BLaER1 (cell line): ENCODE results near the gene TNFRSF11A.

Source experiments
- H3K27ac ChIP-seq: shearing (Covaris generic); formaldehyde crosslinking; 2 replicates; pipeline ENCODE4 v1.8.1; 2022
- H3K27me3 ChIP-seq: shearing (Covaris generic); formaldehyde crosslinking; 2 replicates; pipeline ENCODE4 v1.8.1; 2022
- H3K36me3 ChIP-seq: shearing (Covaris generic); formaldehyde crosslinking; 2 replicates; pipeline ENCODE4 v1.8.1; 2022
- H3K4me1 ChIP-seq: shearing (Covaris generic); formaldehyde crosslinking; 2 replicates; pipeline ENCODE4 v1.8.1; 2022
- H3K4me2 ChIP-seq: shearing (Covaris generic); formaldehyde crosslinking; 2 replicates; pipeline ENCODE4 v1.8.1; 2022
- H3K4me3 ChIP-seq: shearing (Covaris generic); formaldehyde crosslinking; 2 replicates; pipeline ENCODE4 v1.8.1; 2022
- H3K9ac ChIP-seq: shearing (Covaris generic); formaldehyde crosslinking; 2 replicates; pipeline ENCODE4 v1.8.1; 2022
- H3K9me3 ChIP-seq: shearing (Covaris generic); formaldehyde crosslinking; 2 replicates; pipeline ENCODE4 v1.8.1; 2022
- H4K20me1 ChIP-seq: shearing (Covaris generic); formaldehyde crosslinking; 2 replicates; pipeline ENCODE4 v1.8.1; 2022
- Cebpa-rat ChIP-seq: shearing (Covaris generic); IDR thresholded peaks from 2 replicates; pipeline ENCODE4 v1.8.1; 2022

Gene TNFRSF11A

GRCh38 chr18:62323483-62324180 lies 1.5 kb upstream of the TNFRSF11A start:
- peaks cover 12% of the 10 kb centered on the region for H3K9me3 ChIP-seq
- peaks cover 12% of the 10 kb centered on the region for H3K4me1 ChIP-seq
- H3K27me3 ChIP-seq: peaks cover 54% of the 10 kb centered on the region
- H3K36me3 ChIP-seq: no peaks in the 10 kb centered on the region
- H3K4me2 ChIP-seq: no peak overlapping the region
- H3K27ac ChIP-seq: no peak overlapping the region
- no peak for TF ChIP-seq Cebpa-rat
- no peak overlapping the region for H3K4me3 ChIP-seq
- peaks cover 11% of the 10 kb centered on the region; the same call in 1 of the 2 replicates for H4K20me1 ChIP-seq
- no peak overlapping the region for H3K9ac ChIP-seq

- H4K20me1 ChIP-seq: peaks cover 11% of the 10 kb centered on the region; the same call in 1 of the 2 replicates
- no peak overlapping the region for H3K9ac ChIP-seq
- no peak overlapping the region for H3K27ac ChIP-seq
- no peaks in the 10 kb centered on the region for H3K36me3 ChIP-seq
- peaks cover 12% of the 10 kb centered on the region for H3K9me3 ChIP-seq
- H3K27me3 ChIP-seq: peaks cover 54% of the 10 kb centered on the region
- H3K4me3 ChIP-seq: no peak overlapping the region
- H3K4me1 ChIP-seq: peaks cover 12% of the 10 kb centered on the region
- H3K4me2 ChIP-seq: no peak overlapping the region
- no peak for TF ChIP-seq Cebpa-rat
These were observed 805 bp upstream of the TNFRSF11A start for GRCh38 chr18:62324181-62324828.

GRCh38 chr18:62325806-62326645 lies 916 bp downstream of the TNFRSF11A start:
- H3K27me3 ChIP-seq: peaks cover 54% of the 10 kb centered on the region
- H3K4me2 ChIP-seq: peak overlapping the region; percentile 93
- no peak overlapping the region for H3K9ac ChIP-seq
- peaks cover 12% of the 10 kb centered on the region for H3K9me3 ChIP-seq
- peak overlapping the region; percentile 67 for H3K4me3 ChIP-seq
- peaks cover 11% of the 10 kb centered on the region; the same call in 1 of the 2 replicates for H4K20me1 ChIP-seq
- peaks cover 12% of the 10 kb centered on the region for H3K4me1 ChIP-seq
- no peaks in the 10 kb centered on the region for H3K36me3 ChIP-seq
- no peak overlapping the region for H3K27ac ChIP-seq
- no peak for TF ChIP-seq Cebpa-rat

DNA sequence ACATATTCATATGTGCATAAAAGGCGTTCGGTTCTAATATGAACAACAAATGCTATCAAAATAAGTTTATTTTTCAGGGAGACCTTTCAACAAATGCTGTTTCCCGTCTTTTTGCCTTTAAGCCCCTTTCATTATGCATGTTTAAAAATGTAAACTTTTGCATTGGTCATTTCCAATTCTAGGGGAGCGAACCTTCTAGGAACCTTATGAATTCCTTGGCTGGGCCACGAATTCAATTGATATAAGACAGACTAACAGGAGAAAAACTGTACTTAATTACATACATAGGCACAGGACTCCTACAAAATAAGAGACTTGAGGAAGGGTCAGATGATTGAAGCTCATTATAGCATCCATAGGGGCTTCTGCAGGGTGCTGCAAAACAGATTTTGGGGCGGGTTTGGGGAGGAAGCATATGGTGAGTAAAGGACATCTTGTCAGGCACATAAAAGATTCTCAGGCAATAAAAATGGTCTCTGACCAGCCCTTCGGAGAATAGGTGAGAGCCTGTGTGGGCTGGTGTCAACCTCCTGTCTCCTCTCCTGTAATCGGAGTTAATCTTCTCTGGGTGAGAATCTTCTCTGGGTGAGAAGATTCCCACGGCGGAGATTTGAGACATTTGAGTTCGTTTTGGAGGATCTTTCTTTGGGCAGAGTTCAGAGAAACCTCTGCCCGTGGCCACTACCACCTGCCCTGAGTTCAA lies 1.7 kb downstream of the TNFRSF11A start:
- no peak for TF ChIP-seq Cebpa-rat
- peaks cover 54% of the 10 kb centered on the region for H3K27me3 ChIP-seq
- no peak overlapping the region for H3K4me3 ChIP-seq
- peaks cover 11% of the 10 kb centered on the region; the same call in 1 of the 2 replicates for H4K20me1 ChIP-seq
- peaks cover 12% of the 10 kb centered on the region for H3K9me3 ChIP-seq
- peak overlapping the region; percentile 93; the same call in 1 of the 2 replicates for H3K4me2 ChIP-seq
- H3K4me1 ChIP-seq: peaks cover 19% of the 10 kb centered on the region
- H3K36me3 ChIP-seq: no peaks in the 10 kb centered on the region
- no peak overlapping the region for H3K27ac ChIP-seq
- H3K9ac ChIP-seq: no peak overlapping the region

- peaks cover 30% of the 10 kb centered on the region for H3K4me1 ChIP-seq
- no peak overlapping the region for H3K4me3 ChIP-seq
- peaks cover 11% of the 10 kb centered on the region; the same call in 1 of the 2 replicates for H4K20me1 ChIP-seq
- no peak overlapping the region for H3K9ac ChIP-seq
- H3K27me3 ChIP-seq: peaks cover 54% of the 10 kb centered on the region
- no peak overlapping the region for H3K4me2 ChIP-seq
- no peak for TF ChIP-seq Cebpa-rat
- H3K27ac ChIP-seq: no peak overlapping the region
- peaks cover 12% of the 10 kb centered on the region for H3K9me3 ChIP-seq
- H3K36me3 ChIP-seq: no peaks in the 10 kb centered on the region
These were observed 2.9 kb downstream of the TNFRSF11A start for GRCh38 chr18:62327977-62328376.

DNA sequence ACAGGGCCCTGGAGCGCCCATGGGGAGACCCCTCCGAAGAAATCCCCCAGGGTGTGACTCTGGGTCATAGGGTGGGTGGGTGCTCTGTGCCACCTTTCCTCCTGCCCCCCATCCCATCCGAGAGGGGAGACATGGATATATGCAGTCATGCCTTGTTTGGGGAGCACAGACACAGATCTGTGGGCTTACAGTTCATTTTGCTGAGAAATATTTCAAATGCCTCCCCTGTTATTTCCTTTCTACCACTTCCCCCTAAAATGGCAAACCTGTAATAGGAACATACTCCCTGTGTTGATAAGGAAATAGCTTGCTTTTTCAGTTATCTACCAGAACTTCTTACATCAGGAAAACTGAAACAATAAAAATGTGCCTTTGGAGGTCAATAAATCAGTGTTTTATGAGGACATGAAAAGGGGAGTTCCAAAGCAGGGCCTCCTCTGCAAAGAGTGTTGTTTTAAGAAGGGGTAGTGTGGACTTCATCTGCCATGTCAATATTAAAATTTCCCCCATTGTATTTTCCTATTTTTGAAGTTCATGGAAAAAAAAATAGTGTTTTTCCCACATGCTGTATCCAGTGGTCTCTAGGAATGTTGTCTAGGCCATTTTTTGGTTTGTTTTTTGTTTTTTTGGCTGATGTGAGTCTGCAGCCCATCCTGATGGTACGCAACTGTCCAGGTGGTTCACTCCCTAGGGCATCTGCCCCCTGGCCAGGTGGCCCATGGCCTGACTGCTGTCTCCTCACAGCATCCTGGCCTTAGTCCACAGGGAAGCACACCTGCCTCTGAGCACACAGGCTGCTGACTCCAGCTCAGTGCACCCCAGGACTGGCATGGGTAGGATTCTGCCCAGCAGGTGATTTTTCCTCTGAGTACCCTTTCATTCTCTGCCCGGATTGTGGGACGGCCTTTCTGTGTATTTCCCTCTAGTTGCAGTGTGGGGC lies 3.7 kb downstream of the TNFRSF11A start:
- TF ChIP-seq Cebpa-rat: no peak
- H3K9me3 ChIP-seq: peaks cover 12% of the 10 kb centered on the region
- no peak overlapping the region for H3K4me2 ChIP-seq
- H4K20me1 ChIP-seq: peaks cover 11% of the 10 kb centered on the region; the same call in 1 of the 2 replicates
- no peak overlapping the region for H3K4me3 ChIP-seq
- peaks cover 45% of the 10 kb centered on the region for H3K27me3 ChIP-seq
- no peaks in the 10 kb centered on the region for H3K36me3 ChIP-seq
- no peak overlapping the region for H3K27ac ChIP-seq
- H3K9ac ChIP-seq: no peak overlapping the region
- peaks cover 32% of the 10 kb centered on the region for H3K4me1 ChIP-seq

DNA sequence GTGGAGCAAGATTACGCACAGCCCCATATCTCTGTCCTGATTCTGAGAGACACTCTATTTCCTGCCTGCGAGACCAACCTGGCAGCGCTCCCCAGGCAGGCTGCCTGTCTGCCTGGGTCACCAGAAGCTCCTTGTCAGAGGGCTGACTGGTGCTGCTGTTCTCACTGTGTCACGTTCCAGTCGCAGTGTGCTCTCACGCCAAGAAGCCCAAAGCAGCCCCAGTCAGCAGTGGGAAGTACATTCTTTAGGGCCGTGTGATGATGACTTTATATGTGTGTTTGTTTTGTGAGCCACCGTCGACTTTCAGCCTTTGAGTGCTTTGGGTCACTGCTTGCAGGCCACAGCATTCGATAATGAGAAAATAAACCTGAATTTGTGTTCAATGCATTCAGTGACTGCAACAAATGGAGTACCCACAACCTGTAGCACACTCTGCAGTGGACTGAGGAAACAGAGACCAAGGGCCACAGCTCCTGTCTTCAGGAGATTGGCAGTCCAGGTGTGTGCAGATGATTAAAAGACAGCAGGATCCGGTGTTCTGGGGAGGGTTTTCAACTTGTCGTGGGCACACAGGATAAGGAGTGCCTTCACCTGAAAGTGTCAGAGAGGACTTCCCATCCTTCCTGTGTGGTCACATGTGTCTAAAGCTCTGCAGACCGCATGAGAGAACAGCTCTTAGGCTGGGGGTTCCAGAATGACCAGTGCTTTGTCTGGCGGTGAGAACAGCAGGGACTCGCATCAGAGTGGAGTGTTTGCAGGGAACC lies 4.8 kb downstream of the TNFRSF11A start:
- Histone ChIP-seq H3K4me3 (no peak overlapping the region), H3K4me2 (no peak overlapping the region), H3K4me1 (peaks cover 32% of the 10 kb centered on the region), H3K27ac (no peak overlapping the region), H4K20me1 (peaks cover 11% of the 10 kb centered on the region; the same call in 1 of the 2 replicates), H3K9ac (no peak overlapping the region), H3K36me3 (no peaks in the 10 kb centered on the region), H3K27me3 (peaks cover 35% of the 10 kb centered on the region), H3K9me3 (peaks cover 7% of the 10 kb centered on the region)
- TF ChIP-seq Cebpa-rat: no peak

DNA sequence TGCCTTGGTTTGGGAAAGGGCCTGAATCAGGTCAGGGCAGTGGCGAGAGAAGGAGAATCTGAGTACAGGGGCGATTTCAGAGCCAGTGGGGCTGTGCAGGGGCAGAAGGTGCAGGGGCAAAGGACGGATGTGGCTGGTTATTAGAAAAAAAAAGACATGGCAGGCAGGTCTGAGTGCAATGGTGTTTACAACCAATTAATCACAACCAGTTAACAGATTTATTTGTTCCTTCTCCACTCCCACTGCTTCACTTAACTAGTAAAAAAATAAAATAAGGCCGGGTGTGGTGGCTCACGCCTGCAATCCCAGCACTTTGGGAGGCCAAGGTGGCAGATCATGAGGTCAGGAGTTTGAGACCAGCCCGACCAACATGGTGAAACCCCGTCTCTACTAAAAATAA lies 5.5 kb downstream of the TNFRSF11A start:
- Histone ChIP-seq H3K9ac (no peak overlapping the region), H4K20me1 (peaks cover 6% of the 10 kb centered on the region; the same call in 1 of the 2 replicates), H3K36me3 (no peaks in the 10 kb centered on the region), H3K9me3 (peaks cover under 1% of the 10 kb centered on the region; the same call in 1 of the 2 replicates), H3K4me1 (peaks cover 34% of the 10 kb centered on the region), H3K4me3 (no peak overlapping the region), H3K27me3 (peaks cover 27% of the 10 kb centered on the region), H3K4me2 (no peak overlapping the region), H3K27ac (no peak overlapping the region)
- no peak for TF ChIP-seq Cebpa-rat
